Activated naive CD8-positive, alpha-beta T cell treated with anti-CD3 and anti-CD28 coated beads, Interleukin-2, amount 50 U/mL, for 24 hours (primary cell): Measurements from ENCODE around the gene GPNMB.
"Not testable (repeated sequence)": the region's sequence is repeated elsewhere in the genome, so short reads cannot be mapped to it uniquely, and the experiment has no call there.

ENCODE experiments used
- ATAC-seq: fragments of 150-1000 bp; cut with Tn5 transposase; one replicate; pipeline ENCODE4 v1.10.0; 2021
- DNase-seq: peaks from one replicate; pipeline ENCODE4 v3.0.0; 2021
- H3K27ac Mint-ChIP-seq: one replicate; pipeline ENCODE4 v1.8.0; 2021; ENCODE audit warnings: mild to moderate bottlenecking, mixed read lengths
- H3K27me3 Mint-ChIP-seq: one replicate; pipeline ENCODE4 v1.8.0; 2021; ENCODE audit warnings: mixed read lengths
- H3K36me3 Mint-ChIP-seq: one replicate; pipeline ENCODE4 v1.8.0; 2021; ENCODE audit warnings: low read depth, mixed read lengths
- H3K4me1 Mint-ChIP-seq: one replicate; pipeline ENCODE4 v1.8.0; 2021; ENCODE audit warnings: mixed read lengths
- H3K4me3 Mint-ChIP-seq: one replicate; pipeline ENCODE4 v1.8.0; 2021; ENCODE audit warnings: mild to moderate bottlenecking, moderate library complexity, mixed read lengths
- H3K9me3 Mint-ChIP-seq: one replicate; pipeline ENCODE4 v1.8.0; 2021; ENCODE audit warnings: mixed read lengths

GPNMB gene

GRCh38 chr7:23293500-23294073 is 47.0 kb downstream of the GPNMB start:
- no peak for DNase-seq
- Mint-ChIP-seq H3K36me3 (no peaks in the 10 kb centered on the region), H3K27me3 (peaks cover 3% of the 10 kb centered on the region), H3K4me1 (peaks cover 3% of the 10 kb centered on the region), H3K9me3 (no peaks in the 10 kb centered on the region), H3K4me3 (no peak overlapping the region), H3K27ac (no peak overlapping the region)
- no peak for ATAC-seq

- H3K4me3 Mint-ChIP-seq = no peak overlapping the region
- H3K4me1 Mint-ChIP-seq = peaks cover 9% of the 10 kb centered on the region
- peaks cover 4% of the 10 kb centered on the region for H3K9me3 Mint-ChIP-seq
- ATAC-seq (no peak), DNase-seq (no peak)
- H3K27me3 Mint-ChIP-seq = peaks cover 3% of the 10 kb centered on the region
- H3K36me3 Mint-ChIP-seq = peaks cover 2% of the 10 kb centered on the region
- no peak overlapping the region for H3K27ac Mint-ChIP-seq
Measured at GRCh38 chr7:23294549-23295400, 48.2 kb downstream of the GPNMB start.

- Mint-ChIP-seq H3K36me3 (peaks cover 4% of the 10 kb centered on the region), H3K27me3 (peaks cover 3% of the 10 kb centered on the region), H3K4me3 (no peak overlapping the region), H3K4me1 (peaks cover 15% of the 10 kb centered on the region), H3K27ac (no peak overlapping the region), H3K9me3 (peaks cover 4% of the 10 kb centered on the region)
- ATAC-seq (no peak), DNase-seq (no peak)
Measured at GRCh38 chr7:23295401-23295697, 48.8 kb downstream of the GPNMB start.

- DNase-seq (no peak), ATAC-seq (no peak)
- Mint-ChIP-seq H3K27me3 (peaks cover 3% of the 10 kb centered on the region), H3K4me1 (peaks cover 37% of the 10 kb centered on the region), H3K9me3 (peaks cover 4% of the 10 kb centered on the region), H3K4me3 (peak overlapping the region; percentile 90), H3K36me3 (peaks cover 24% of the 10 kb centered on the region), H3K27ac (peak overlapping the region; percentile 97)
Measured at GRCh38 chr7:23298141-23298881, 51.7 kb downstream of the GPNMB start.

- DNase-seq (peak; percentile 98), ATAC-seq (peak; percentile 99)
- peaks cover 3% of the 10 kb centered on the region for H3K27me3 Mint-ChIP-seq
- H3K27ac Mint-ChIP-seq = peak within 1 kb of the TSS; percentile 97
- H3K4me3 Mint-ChIP-seq = peak within 1 kb of the TSS; percentile 90
- peaks cover 27% of the 10 kb centered on the region for H3K36me3 Mint-ChIP-seq
- H3K4me1 Mint-ChIP-seq = peaks cover 40% of the 10 kb centered on the region
- H3K9me3 Mint-ChIP-seq = peaks cover 4% of the 10 kb centered on the region
Measured at GRCh38 chr7:23298885-23299769, 52.6 kb downstream of the GPNMB start, which contains the start of gene MALSU1. Gene MALSU1, plus strand, starts transcription at chr7:23299339. Its CDS starts 14 bp downstream, at chr7:23299353.

- peak overlapping the region; percentile 97 for H3K27ac Mint-ChIP-seq
- DNase-seq = no peak
- H3K4me3 Mint-ChIP-seq = peak overlapping the region; percentile 90
- ATAC-seq = no peak
- H3K27me3 Mint-ChIP-seq = peaks cover 3% of the 10 kb centered on the region
- H3K9me3 Mint-ChIP-seq = peaks cover 4% of the 10 kb centered on the region
- H3K36me3 Mint-ChIP-seq = peaks cover 34% of the 10 kb centered on the region
- peaks cover 47% of the 10 kb centered on the region for H3K4me1 Mint-ChIP-seq
Measured at GRCh38 chr7:23299770-23300300, 53.3 kb downstream of the GPNMB start.

GRCh38 chr7:23306936-23307521 is 60.5 kb downstream of the GPNMB start:
- Mint-ChIP-seq H3K27me3 (no peaks in the 10 kb centered on the region), H3K27ac (peak overlapping the region; percentile 32), H3K36me3 (peaks cover 66% of the 10 kb centered on the region), H3K9me3 (no peaks in the 10 kb centered on the region), H3K4me1 (peaks cover 40% of the 10 kb centered on the region), H3K4me3 (no peak overlapping the region)
- DNase-seq = no peak
- no peak for ATAC-seq

- no peak overlapping the region for H3K27ac Mint-ChIP-seq
Measured at GRCh38 chr7:23308754-23309153, 62.2 kb downstream of the GPNMB start.

GRCh38 chr7:23312141-23312540 is 65.6 kb downstream of the GPNMB start:
- not testable (repeated sequence) for H3K27me3 Mint-ChIP-seq, H3K4me1 Mint-ChIP-seq, DNase-seq, H3K4me3 Mint-ChIP-seq, H3K27ac Mint-ChIP-seq, ATAC-seq, H3K9me3 Mint-ChIP-seq
- H3K36me3 Mint-ChIP-seq = peaks cover 27% of the 10 kb centered on the region

More at GRCh38 chr7:23308754-23309153, 62.2 kb downstream of the GPNMB start:
- H3K27me3 Mint-ChIP-seq = no peaks in the 10 kb centered on the region
- H3K9me3 Mint-ChIP-seq = no peaks in the 10 kb centered on the region
- H3K4me1 Mint-ChIP-seq = peaks cover 28% of the 10 kb centered on the region
- no peak overlapping the region for H3K4me3 Mint-ChIP-seq
- ATAC-seq (no peak), DNase-seq (no peak)
- peaks cover 54% of the 10 kb centered on the region for H3K36me3 Mint-ChIP-seq

- no peak overlapping the region for H3K27ac Mint-ChIP-seq
- ATAC-seq = no peak
- DNase-seq = no peak
- H3K36me3 Mint-ChIP-seq = peaks cover 11% of the 10 kb centered on the region
- peaks cover 6% of the 10 kb centered on the region for H3K4me1 Mint-ChIP-seq
- H3K9me3 Mint-ChIP-seq = no peaks in the 10 kb centered on the region
- no peak overlapping the region for H3K4me3 Mint-ChIP-seq
- H3K27me3 Mint-ChIP-seq = peaks cover 2% of the 10 kb centered on the region
Measured at GRCh38 chr7:23315366-23315765, 68.8 kb downstream of the GPNMB start.
